A549 treated with RU486 at 1 μM for 4 hours (cell line): Measurements from ENCODE around the gene ASB8. TPM values are rescaled to one million over a fixed set of nuclear protein-coding genes. Genes with fewer than 3 reads are reported as not detected.

Experiments used
- total RNA-seq: library from RNA; stranded (reverse); fragments of 200-300 nt; extraction: Qiagen RNA extraction; gene quantifications from 5 replicates; pipeline ENCODE4 v1.2.3, GENCODE V29; 2022; ENCODE audit warnings: low read depth

Gene ASB8
- 11.6 to 17.6 TPM (median 13.3 TPM) in 5 replicates for total RNA-seq

GRCh38 chr12:48157018-48157888 is at the start of gene ASB8:
Gene ASB8 (minus strand): TSS chr12:48157515. CDS start chr12:48153496, 4,019 bp downstream.

GRCh38 chr12:48203192-48203591 is 45.9 kb upstream of the ASB8 start, which contains the start of gene OR10AD1:
Gene OR10AD1 (minus strand): TSS chr12:48203292. CDS start chr12:48203292, 0 bp downstream.

GRCh38 chr12:48183091-48183875 is 26.0 kb upstream of the ASB8 start, which contains the start of gene CCDC184:
Gene CCDC184 (plus strand): TSS chr12:48183644. CDS start chr12:48184123, 479 bp downstream.

GRCh38 chr12:48119078-48119833 is 38.1 kb downstream of the ASB8 start, which contains the start of gene PFKM:
Gene PFKM (plus strand): TSS chr12:48119364. CDS start chr12:48122775, 3,411 bp downstream.

GRCh38 chr12:48105867-48106680 is 51.2 kb downstream of the ASB8 start, which contains the start of gene SENP1:
Gene SENP1 (minus strand): TSS chr12:48106079. CDS start chr12:48101472, 4,607 bp downstream.

Other genes with a start within 250 kb of the ASB8 start
- 123 to 152 TPM (median 136 TPM) in 5 replicates for gene TMEM106C, start 193.9 kb downstream of the ASB8 start, total RNA-seq
- 0.06 to 0.40 TPM (median 0.17 TPM) in 4 of 5 replicates, not detected in the other for gene COL2A1, start 153.0 kb downstream of the ASB8 start, total RNA-seq
- 9.1 to 15.7 TPM (median 12.7 TPM) in 5 replicates for gene SENP1, start 51.4 kb downstream of the ASB8 start, total RNA-seq
- 24.4 to 28.3 TPM (median 27.2 TPM) in 5 replicates for gene PFKM, start 38.2 kb downstream of the ASB8 start, total RNA-seq
- 3.0 to 3.4 TPM (median 3.3 TPM) in 5 replicates for gene CCDC184, start 26.1 kb upstream of the ASB8 start, total RNA-seq
- not detected in 5 replicates for gene OR10AD1, start 45.8 kb upstream of the ASB8 start, total RNA-seq
- 5.1 to 8.1 TPM (median 6.3 TPM) in 5 replicates for gene ZNF641, start 193.4 kb upstream of the ASB8 start, total RNA-seq